ENCODE data around the gene SMG7. TPM values are rescaled to one million over a fixed set of nuclear protein-coding genes. Genes with fewer than 3 reads are reported as not detected.

The SMG7 gene
- total and polyA plus RNA-seq, 2 donors (not counting 3 experiments of a cell fraction or from before 2014, with no cell fraction given), result 25.4 to 47.1 TPM

GRCh38 chr1:183592733-183593132, 120.4 kb downstream of the SMG7 start:
- no peak for FAIRE-seq
- CTCF ChIA-PET, result interaction anchor here (1.1 kb wide), 1 partner anchor 13 kb away, joined by 5 read pairs; no protein-coding TSS in a partner anchor
- dilution Hi-C loops (cut with MboI; ENCODE audit: extremely low pct_ligation_motif_present, low sequenced_read_pairs), result no loop called here

More at GRCh38 chr1:183592733-183593132, 120.4 kb downstream of the SMG7 start:
- Histone ChIP-seq H4K20me1 (replicated peaks; ENCODE audit: control insufficient read depth, extremely low read depth, insufficient read depth, low read length) (no peaks in the 10 kb centered on the region), H3K27ac (ENCODE audit: insufficient read depth, low read depth, low read length) (no peak overlapping the region), H3K4me3 (replicated peaks in 1 of 3; ENCODE audit: insufficient read depth in 1 of 3, low read depth in 1 of 3, low read length in 3 of 3) (no peak overlapping the region), H2AFZ (ENCODE audit: low read depth, low read length) (no peak overlapping the region), H3K9me1 (replicated peaks; ENCODE audit: control insufficient read depth, extremely low read depth, insufficient read depth, low read length) (no peaks in the 10 kb centered on the region), H3K4me1 (ENCODE audit: control insufficient read depth, extremely low read depth, insufficient read depth, low read length) (no peaks in the 10 kb centered on the region), H3K79me2 (ENCODE audit: control insufficient read depth, insufficient read depth, low read length) (no peaks in the 10 kb centered on the region), H3K36me3 (ENCODE audit: control insufficient read depth in 2 of 2, extremely low read depth in 1 of 2, insufficient read depth in 2 of 2, low read length in 2 of 2) (no peaks in the 10 kb centered on the region), H3K27me3 (ENCODE audit: control insufficient read depth in 2 of 2, insufficient read depth in 2 of 2, low read length in 2 of 2) (peaks cover 5 to 10% of the 10 kb centered on the region in 2 experiments), H3K9ac (replicated peaks; ENCODE audit: extremely low read depth, insufficient read depth, low read length) (no peak overlapping the region), H3K9me3 (replicated peaks; ENCODE audit: control insufficient read depth, insufficient read depth, low read length) (no peaks in the 10 kb centered on the region), H3K4me2 (ENCODE audit: insufficient read depth, low read length) (no peak overlapping the region)
- DNase-seq (ENCODE audit: low read depth, low spot score), result no peak
- intact Hi-C loops (cut with micrococcal nuclease), result no loop called here
- POLR2A ChIA-PET, result no interaction called here
- no TSS peak for BruUV-seq (replicated peaks)
- no peak for TF ChIP-seq GATA2 (IDR thresholded peaks at IDR 0.05; ENCODE audit: insufficient read depth, insufficient read length, low read depth, low read length)
- no peak for TF ChIP-seq POLR2AphosphoS5 (IDR thresholded peaks at IDR 0.05; ENCODE audit: insufficient read depth, low read depth, low read length)
- TF ChIP-seq MYC (IDR thresholded peaks at IDR 0.05; ENCODE audit: low read depth, low read length), result no peak
- TF ChIP-seq FOS (IDR thresholded peaks at IDR 0.05; ENCODE audit: borderline replicate concordance, insufficient read depth, low read length), result no peak
- no peak for TF ChIP-seq CTCF (IDR thresholded peaks at IDR 0.05; ENCODE audit: extremely low read depth in 1 of 2, insufficient read depth in 1 of 2, low read depth in 1 of 2, low read length in 2 of 2)
- no peak for TF ChIP-seq JUN (IDR thresholded peaks at IDR 0.05; ENCODE audit: borderline replicate concordance, insufficient read depth, insufficient read length, low read depth)
- no peak for TF ChIP-seq MAX (IDR thresholded peaks at IDR 0.05; ENCODE audit: insufficient read depth, insufficient read length)
- no peak for TF ChIP-seq POLR2A (IDR thresholded peaks at IDR 0.05; ENCODE audit: low read depth, low read length)
- TF ChIP-seq EZH2 (IDR thresholded peaks at IDR 0.05; ENCODE audit: borderline replicate concordance, low read depth, low read length, severe bottlenecking), result no peak
